ENCODE results near the gene PES1.
"Not testable (repeated sequence)": the region's sequence is repeated elsewhere in the genome, so short reads cannot be mapped to it uniquely, and the experiment has no call there.

Gene PES1

DNA sequence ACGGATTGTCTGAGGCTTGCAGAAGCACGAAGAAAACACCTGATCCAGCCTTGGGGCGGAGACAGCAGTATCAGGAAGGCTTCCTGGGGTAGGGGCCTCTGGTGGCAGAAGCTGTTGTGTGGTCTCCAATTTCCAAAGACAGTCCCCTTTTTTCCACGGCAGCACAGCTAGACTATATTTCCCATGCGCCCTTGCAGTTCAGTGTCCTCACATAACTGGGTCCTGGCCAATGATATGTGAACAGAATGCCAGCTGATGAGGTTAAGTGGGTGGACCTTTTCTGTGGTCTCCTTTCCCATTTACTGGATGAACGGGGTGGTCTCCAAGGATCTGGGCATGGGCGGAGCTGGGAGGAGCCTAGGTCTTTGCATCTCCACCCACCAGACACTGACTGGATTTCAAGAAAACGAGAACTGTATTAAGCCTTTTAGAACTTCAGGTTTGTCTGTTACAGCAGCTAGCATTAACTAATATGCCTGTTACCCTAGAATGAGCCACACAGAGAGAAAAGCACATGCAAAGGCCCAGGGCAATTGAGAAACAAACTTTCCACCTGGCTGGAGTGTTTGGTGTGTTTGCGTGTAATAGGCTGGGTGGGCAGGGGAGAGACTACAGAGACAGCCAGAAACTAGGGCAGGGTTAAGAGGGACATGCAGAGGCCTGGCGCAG lies 23.4 kb downstream of the PES1 start:
- no peaks in the 10 kb centered on the region for H3K4me1 Mint-ChIP-seq
- no peaks in the 10 kb centered on the region for H3K36me3 Mint-ChIP-seq (ENCODE audit: insufficient read depth)
- H3K4me3 Mint-ChIP-seq = no peak overlapping the region
- no peaks in the 10 kb centered on the region for H3K9me3 Mint-ChIP-seq
- no peak for ATAC-seq (replicated peaks; ENCODE audit: extremely low read depth, poor library complexity, severe bottlenecking)
- H3K27ac Mint-ChIP-seq (ENCODE audit: low read depth) = no peak overlapping the region
- no peak for DNase-seq (ENCODE audit: low spot score in 2 of 2)
- no peaks in the 10 kb centered on the region for H3K27me3 Mint-ChIP-seq

DNA sequence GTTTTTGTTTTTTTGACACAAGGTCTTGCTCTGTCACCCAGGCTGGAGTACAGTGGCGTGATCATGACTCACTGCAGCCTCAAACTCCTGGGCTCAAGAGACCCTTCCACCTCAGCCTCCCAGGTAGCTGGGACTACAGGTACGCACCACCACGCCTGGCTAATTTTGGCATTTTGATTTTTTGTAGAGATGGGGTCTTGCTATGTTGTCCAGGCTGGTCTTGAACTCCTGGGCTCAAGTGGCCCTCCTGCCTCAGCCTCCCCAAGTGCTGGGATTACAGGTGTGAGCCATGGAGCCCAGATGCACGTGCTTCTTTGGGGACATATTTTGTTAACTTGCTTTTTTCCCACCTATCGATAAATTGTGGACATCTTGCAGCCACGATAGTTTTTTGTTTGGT lies 24.4 kb downstream of the PES1 start:
- not testable (repeated sequence) for H3K9me3 Mint-ChIP-seq; H3K27ac Mint-ChIP-seq (ENCODE audit: low read depth); H3K4me3 Mint-ChIP-seq; H3K36me3 Mint-ChIP-seq (ENCODE audit: insufficient read depth); ATAC-seq (replicated peaks; ENCODE audit: extremely low read depth, poor library complexity, severe bottlenecking); DNase-seq (ENCODE audit: low spot score in 2 of 2); H3K27me3 Mint-ChIP-seq; H3K4me1 Mint-ChIP-seq

- Mint-ChIP-seq H3K27ac (ENCODE audit: low read depth) (no peak overlapping the region), H3K9me3 (no peaks in the 10 kb centered on the region), H3K27me3 (no peaks in the 10 kb centered on the region), H3K4me3 (no peak overlapping the region), H3K36me3 (ENCODE audit: insufficient read depth) (peaks cover 2% of the 10 kb centered on the region), H3K4me1 (no peaks in the 10 kb centered on the region)
- ATAC-seq (replicated peaks; ENCODE audit: extremely low read depth, poor library complexity, severe bottlenecking) (no peak), DNase-seq (ENCODE audit: low spot score in 2 of 2) (no peak)
These were observed 25.6 kb downstream of the PES1 start for GRCh38 chr22:30566125-30566524.

GRCh38 chr22:30565341-30565740 lies 26.4 kb downstream of the PES1 start:
- Mint-ChIP-seq H3K27me3 (no peaks in the 10 kb centered on the region), H3K36me3 (ENCODE audit: insufficient read depth) (peaks cover 2% of the 10 kb centered on the region), H3K4me3 (no peak overlapping the region), H3K9me3 (no peaks in the 10 kb centered on the region), H3K27ac (ENCODE audit: low read depth) (no peak overlapping the region), H3K4me1 (no peaks in the 10 kb centered on the region)
- ATAC-seq (replicated peaks; ENCODE audit: extremely low read depth, poor library complexity, severe bottlenecking) = no peak
- no peak for DNase-seq (ENCODE audit: low spot score in 2 of 2)

GRCh38 chr22:30564761-30565119 lies 27.0 kb downstream of the PES1 start:
- no peak overlapping the region for H3K4me3 Mint-ChIP-seq
- H3K27ac Mint-ChIP-seq (ENCODE audit: low read depth) = no peak overlapping the region
- peaks cover 2% of the 10 kb centered on the region for H3K36me3 Mint-ChIP-seq (ENCODE audit: insufficient read depth)
- no peak for DNase-seq (ENCODE audit: low spot score in 2 of 2)
- H3K4me1 Mint-ChIP-seq = no peaks in the 10 kb centered on the region
- H3K9me3 Mint-ChIP-seq = no peaks in the 10 kb centered on the region
- ATAC-seq (replicated peaks; ENCODE audit: extremely low read depth, poor library complexity, severe bottlenecking) = no peak
- no peaks in the 10 kb centered on the region for H3K27me3 Mint-ChIP-seq

GRCh38 chr22:30564045-30564760 lies 27.5 kb downstream of the PES1 start:
- no peaks in the 10 kb centered on the region for H3K4me1 Mint-ChIP-seq
- peaks cover 2% of the 10 kb centered on the region for H3K36me3 Mint-ChIP-seq (ENCODE audit: insufficient read depth)
- no peaks in the 10 kb centered on the region for H3K9me3 Mint-ChIP-seq
- no peak overlapping the region for H3K4me3 Mint-ChIP-seq
- no peak for DNase-seq (ENCODE audit: low spot score in 2 of 2)
- ATAC-seq (replicated peaks; ENCODE audit: extremely low read depth, poor library complexity, severe bottlenecking) = no peak
- H3K27ac Mint-ChIP-seq (ENCODE audit: low read depth) = no peak overlapping the region
- no peaks in the 10 kb centered on the region for H3K27me3 Mint-ChIP-seq

DNA sequence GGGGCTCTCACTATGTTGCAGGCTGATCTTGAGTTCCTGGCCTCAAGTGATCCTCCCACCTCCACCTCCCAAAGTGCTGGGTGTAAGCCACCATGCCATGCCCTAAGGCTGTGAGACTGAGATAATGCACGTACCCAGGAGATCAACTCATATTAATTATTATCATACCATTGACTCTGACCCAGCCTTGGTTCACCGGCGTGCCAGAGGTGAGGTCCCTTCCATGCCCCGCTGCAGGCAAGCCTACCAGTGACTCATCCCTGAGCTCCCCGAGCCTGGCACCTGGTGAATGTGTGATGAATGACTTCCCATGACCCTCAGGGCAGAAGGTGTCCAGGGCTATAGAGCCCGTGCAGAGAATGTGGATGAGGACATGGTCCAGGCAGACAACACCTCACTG lies 29.3 kb downstream of the PES1 start:
- H3K4me1 Mint-ChIP-seq = no peaks in the 10 kb centered on the region
- H3K4me3 Mint-ChIP-seq = no peak overlapping the region
- H3K36me3 Mint-ChIP-seq (ENCODE audit: insufficient read depth) = peaks cover 2% of the 10 kb centered on the region
- ATAC-seq (replicated peaks; ENCODE audit: extremely low read depth, poor library complexity, severe bottlenecking) (no peak), DNase-seq (ENCODE audit: low spot score in 2 of 2) (no peak)
- H3K9me3 Mint-ChIP-seq = no peaks in the 10 kb centered on the region
- no peak overlapping the region for H3K27ac Mint-ChIP-seq (ENCODE audit: low read depth)
- no peaks in the 10 kb centered on the region for H3K27me3 Mint-ChIP-seq

DNA sequence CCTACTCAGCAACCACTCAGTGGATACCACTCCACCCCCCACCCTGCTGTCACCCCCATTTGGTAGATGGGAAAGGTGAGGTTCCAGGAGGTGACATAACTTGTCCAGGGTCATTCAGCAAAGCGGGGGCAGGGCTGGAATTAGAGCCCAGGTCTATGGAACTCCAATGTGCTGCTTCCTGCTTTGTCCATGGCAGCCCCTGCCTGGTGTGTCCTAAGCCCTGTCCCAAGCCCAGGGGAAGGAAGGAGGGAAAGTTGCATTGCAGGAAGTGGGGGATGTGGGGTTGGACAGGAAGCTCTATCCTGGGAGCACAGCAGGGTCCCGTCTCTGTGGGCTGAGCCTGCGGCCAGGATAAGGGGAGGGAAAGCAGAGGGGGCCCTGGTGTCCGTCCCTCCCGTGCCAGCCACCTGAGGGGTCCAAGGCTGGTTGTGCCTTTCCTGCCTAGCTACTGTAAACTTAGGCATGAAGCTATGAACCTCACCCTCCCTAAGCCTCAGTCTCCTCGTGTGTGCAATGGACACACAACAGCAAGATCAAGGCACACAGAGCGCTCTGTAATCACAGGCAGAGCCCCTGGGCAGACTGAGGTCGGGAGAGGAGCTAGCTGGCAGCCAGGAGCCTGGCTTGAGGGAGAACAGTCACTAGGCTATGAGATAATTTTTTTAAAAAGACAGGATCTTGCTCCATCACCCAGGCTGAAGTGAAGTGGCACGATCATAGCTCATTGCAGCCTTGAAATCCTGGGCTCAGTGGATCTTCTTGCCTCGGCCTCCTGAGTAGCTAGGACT lies 30.1 kb downstream of the PES1 start:
- no peaks in the 10 kb centered on the region for H3K9me3 Mint-ChIP-seq
- ATAC-seq (replicated peaks; ENCODE audit: extremely low read depth, poor library complexity, severe bottlenecking) = no peak
- no peak overlapping the region for H3K4me3 Mint-ChIP-seq
- no peak overlapping the region for H3K27ac Mint-ChIP-seq (ENCODE audit: low read depth)
- no peaks in the 10 kb centered on the region for H3K4me1 Mint-ChIP-seq
- no peaks in the 10 kb centered on the region for H3K27me3 Mint-ChIP-seq
- DNase-seq (ENCODE audit: low spot score in 2 of 2) = no peak
- peaks cover 2% of the 10 kb centered on the region for H3K36me3 Mint-ChIP-seq (ENCODE audit: insufficient read depth)

GRCh38 chr22:30560643-30561202 lies 31.0 kb downstream of the PES1 start:
- H3K4me1 Mint-ChIP-seq = not testable (repeated sequence)

DNA sequence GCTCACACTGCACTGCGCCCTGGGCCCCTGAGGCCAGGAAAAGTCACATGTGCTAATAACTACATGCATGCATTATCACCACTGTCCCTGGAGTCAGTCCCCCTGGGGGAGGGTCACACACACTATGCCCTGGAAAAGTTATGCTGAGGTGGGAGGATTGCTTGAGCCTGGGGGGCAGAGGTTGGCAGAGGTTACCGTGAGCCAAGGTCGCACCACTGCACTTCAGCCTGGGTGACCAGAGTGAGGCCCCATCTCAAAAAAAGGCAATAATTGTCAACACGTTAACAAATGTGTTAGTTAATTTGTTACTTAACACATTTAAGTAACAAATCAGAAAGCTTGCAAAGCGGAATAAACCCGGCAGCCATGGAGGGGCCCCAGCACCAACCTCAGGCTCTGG lies 31.8 kb downstream of the PES1 start:
- no peak for DNase-seq (ENCODE audit: low spot score in 2 of 2)
- ATAC-seq (replicated peaks; ENCODE audit: extremely low read depth, poor library complexity, severe bottlenecking) = no peak
- Mint-ChIP-seq H3K36me3 (ENCODE audit: insufficient read depth) (peaks cover 2% of the 10 kb centered on the region), H3K27ac (ENCODE audit: low read depth) (no peak overlapping the region), H3K4me3 (no peak overlapping the region), H3K27me3 (no peaks in the 10 kb centered on the region), H3K9me3 (no peaks in the 10 kb centered on the region), H3K4me1 (no peaks in the 10 kb centered on the region)

More at GRCh38 chr22:30560643-30561202, 31.0 kb downstream of the PES1 start:
- H3K27me3 Mint-ChIP-seq; H3K4me3 Mint-ChIP-seq; H3K36me3 Mint-ChIP-seq (ENCODE audit: insufficient read depth); H3K9me3 Mint-ChIP-seq; ATAC-seq (replicated peaks; ENCODE audit: extremely low read depth, poor library complexity, severe bottlenecking); DNase-seq (ENCODE audit: low spot score in 2 of 2); H3K27ac Mint-ChIP-seq (ENCODE audit: low read depth): not testable (repeated sequence)

- Mint-ChIP-seq H3K4me1 (no peaks in the 10 kb centered on the region), H3K9me3 (no peaks in the 10 kb centered on the region), H3K36me3 (ENCODE audit: insufficient read depth) (no peaks in the 10 kb centered on the region), H3K27ac (ENCODE audit: low read depth) (no peak overlapping the region), H3K27me3 (no peaks in the 10 kb centered on the region), H3K4me3 (no peak overlapping the region)
- DNase-seq (ENCODE audit: low spot score in 2 of 2) = no peak
- ATAC-seq (replicated peaks; ENCODE audit: extremely low read depth, poor library complexity, severe bottlenecking) = no peak
These were observed 34.5 kb downstream of the PES1 start for GRCh38 chr22:30557243-30557642.

GRCh38 chr22:30556388-30556787 lies 35.3 kb downstream of the PES1 start:
- DNase-seq (ENCODE audit: low spot score in 2 of 2) (no peak), ATAC-seq (replicated peaks; ENCODE audit: extremely low read depth, poor library complexity, severe bottlenecking) (no peak)
- H3K27me3 Mint-ChIP-seq = no peaks in the 10 kb centered on the region

More at GRCh38 chr22:30556388-30556787, 35.3 kb downstream of the PES1 start:
- H3K36me3 Mint-ChIP-seq (ENCODE audit: insufficient read depth) = no peaks in the 10 kb centered on the region
- H3K27ac Mint-ChIP-seq (ENCODE audit: low read depth) = no peak overlapping the region
- H3K4me1 Mint-ChIP-seq = no peaks in the 10 kb centered on the region
- H3K4me3 Mint-ChIP-seq = no peak overlapping the region
- H3K9me3 Mint-ChIP-seq = no peaks in the 10 kb centered on the region
